ENCODE data around the gene AUNIP.

Gene AUNIP

DNA sequence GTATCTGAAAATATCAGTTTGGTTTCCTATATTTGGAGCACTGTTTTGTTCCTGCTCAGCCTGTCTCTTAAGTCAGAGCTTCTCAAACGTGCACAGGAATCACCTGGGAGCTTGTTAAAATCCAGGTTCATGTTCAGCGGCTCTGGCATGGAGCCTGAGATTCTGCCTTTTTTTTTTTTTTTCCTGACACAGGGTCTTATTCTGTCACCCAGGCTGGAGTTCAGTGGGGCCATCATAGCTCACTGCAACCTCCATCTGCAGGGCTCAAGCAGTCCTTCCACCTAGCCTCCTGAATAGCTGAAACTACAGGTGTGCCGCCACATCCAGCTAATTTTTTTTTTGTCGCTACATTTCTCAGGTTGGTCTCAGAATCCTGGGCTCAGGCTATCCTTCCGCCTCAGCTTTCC lies 71.5 kb downstream of the AUNIP start:
- in situ Hi-C loops (cut with MboI; ENCODE audit: low sequenced_read_pairs): no loop called here
- H3K4me1 ChIP-seq: no peaks in the 10 kb centered on the region
- no peak for DNase-seq (ENCODE audit: low spot score in 2 of 2)
- no peaks in the 10 kb centered on the region for H3K9me3 ChIP-seq
- no peak overlapping the region for H3K4me3 ChIP-seq
- no peaks in the 10 kb centered on the region for H3K36me3 ChIP-seq (replicated peaks)
- no peaks in the 10 kb centered on the region for H3K27me3 ChIP-seq (ENCODE audit: low read depth)

GRCh38 chr1:25786887-25787759 lies 72.1 kb downstream of the AUNIP start:
- in situ Hi-C loops (cut with MboI; ENCODE audit: low sequenced_read_pairs): no loop called here

DNA sequence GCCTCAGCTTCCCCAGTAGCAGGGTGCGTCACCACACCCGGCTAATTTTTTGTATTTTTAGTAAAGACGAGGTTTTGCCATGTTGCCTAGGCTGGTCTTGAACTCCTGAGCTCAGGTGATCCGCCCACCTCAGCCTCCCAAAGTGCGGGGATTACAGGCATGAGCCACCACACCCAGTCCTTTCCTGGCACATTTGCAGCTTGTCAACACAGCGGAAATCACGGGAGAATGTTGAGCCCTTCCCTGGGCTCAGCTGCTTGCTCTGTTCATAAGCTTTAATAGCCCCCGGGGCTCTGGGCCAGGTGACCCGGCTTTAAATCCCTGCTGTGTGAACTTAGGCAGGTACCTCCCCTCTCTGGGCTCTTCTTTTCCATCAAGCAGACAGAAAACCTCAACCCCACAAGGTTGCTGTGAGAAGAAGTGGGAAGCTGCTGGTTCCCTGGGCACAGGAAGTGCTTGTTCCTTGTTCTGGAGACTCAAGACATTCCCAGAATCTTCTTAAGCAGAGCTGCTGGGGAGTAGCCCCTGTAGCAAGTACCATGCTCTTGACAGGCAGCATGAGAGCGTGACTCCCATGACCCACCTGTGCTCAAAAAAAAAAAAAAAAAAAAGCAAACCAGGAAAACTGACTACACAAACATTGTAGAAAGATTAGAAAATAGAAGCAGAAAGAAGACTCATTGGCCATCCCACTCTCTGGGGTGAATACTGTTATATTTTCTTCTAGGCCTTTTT lies 73.8 kb downstream of the AUNIP start:
- Histone ChIP-seq H3K4me1 (peaks cover 3% of the 10 kb centered on the region), H3K36me3 (replicated peaks) (no peaks in the 10 kb centered on the region), H3K27me3 (ENCODE audit: low read depth) (no peaks in the 10 kb centered on the region), H3K9me3 (no peaks in the 10 kb centered on the region), H3K4me3 (no peak overlapping the region)
- DNase-seq (ENCODE audit: low spot score in 2 of 2): no peak
- in situ Hi-C loops (cut with MboI; ENCODE audit: low sequenced_read_pairs): no loop called here

More at GRCh38 chr1:25786887-25787759, 72.1 kb downstream of the AUNIP start:
- Histone ChIP-seq H3K4me3 (no peak overlapping the region), H3K4me1 (no peaks in the 10 kb centered on the region), H3K36me3 (replicated peaks) (no peaks in the 10 kb centered on the region), H3K9me3 (no peaks in the 10 kb centered on the region), H3K27me3 (ENCODE audit: low read depth) (no peaks in the 10 kb centered on the region)
- no peak for DNase-seq (ENCODE audit: low spot score in 2 of 2)

DNA sequence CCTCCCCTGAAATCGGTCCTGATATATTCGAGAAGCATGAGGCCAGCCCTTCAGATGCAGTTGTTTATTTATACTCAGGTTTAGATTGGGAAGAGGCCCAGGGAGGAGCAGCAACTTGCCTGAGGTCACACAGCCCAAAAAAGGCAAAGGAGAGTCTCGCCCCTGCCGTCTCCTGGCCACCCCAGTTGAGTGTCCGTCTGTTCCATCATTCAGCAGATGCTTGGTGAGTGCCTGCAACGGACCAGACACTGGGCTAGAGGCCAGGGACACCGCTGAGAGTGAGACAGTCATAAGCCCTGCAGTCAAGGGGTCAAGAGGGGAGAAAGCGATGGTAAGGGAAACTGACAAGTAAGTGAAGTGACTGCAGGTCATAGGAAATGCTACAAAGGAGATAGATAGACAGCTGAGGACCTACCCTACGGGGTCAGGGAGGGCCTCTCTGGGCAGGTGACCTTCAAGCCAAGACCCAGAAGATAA lies 74.6 kb downstream of the AUNIP start:
- H3K4me1 ChIP-seq: peaks cover 12% of the 10 kb centered on the region
- no peaks in the 10 kb centered on the region for H3K27me3 ChIP-seq (ENCODE audit: low read depth)
- no peaks in the 10 kb centered on the region for H3K9me3 ChIP-seq
- DNase-seq (ENCODE audit: low spot score in 2 of 2): no peak
- H3K4me3 ChIP-seq: no peak overlapping the region
- in situ Hi-C loops (cut with MboI; ENCODE audit: low sequenced_read_pairs): no loop called here
- no peaks in the 10 kb centered on the region for H3K36me3 ChIP-seq (replicated peaks)
